NCI-H1092 treated with DMSO at 0.1 percent for 48 hours (cell line): ENCODE measurements around the gene DPP10.

ENCODE experiments used
- DNase-seq: peaks from one replicate; lab custom pipeline; 2025; lab: John Stamatoyannopoulos, UW

The DPP10 gene

DNA sequence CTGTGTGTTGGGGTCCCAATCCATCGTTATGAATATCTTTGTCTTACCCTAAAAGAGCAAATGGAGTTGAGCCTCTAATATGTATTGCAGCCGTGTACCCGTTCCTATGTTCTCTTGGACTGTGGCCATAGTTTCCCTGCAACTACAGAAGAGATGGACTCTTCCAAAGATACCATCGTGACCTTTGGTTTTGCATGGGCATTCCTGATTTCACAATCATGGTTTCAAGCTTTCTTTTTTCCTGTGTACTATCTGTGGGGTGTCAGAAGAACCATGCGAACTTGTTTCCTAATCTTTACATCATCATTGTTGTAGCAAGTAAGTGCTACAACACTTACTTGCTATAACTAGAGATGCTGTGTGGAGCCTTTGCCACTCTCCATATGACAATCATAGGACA is 1295.7 kb downstream of the DPP10 start:
- no peak for DNase-seq

DNA sequence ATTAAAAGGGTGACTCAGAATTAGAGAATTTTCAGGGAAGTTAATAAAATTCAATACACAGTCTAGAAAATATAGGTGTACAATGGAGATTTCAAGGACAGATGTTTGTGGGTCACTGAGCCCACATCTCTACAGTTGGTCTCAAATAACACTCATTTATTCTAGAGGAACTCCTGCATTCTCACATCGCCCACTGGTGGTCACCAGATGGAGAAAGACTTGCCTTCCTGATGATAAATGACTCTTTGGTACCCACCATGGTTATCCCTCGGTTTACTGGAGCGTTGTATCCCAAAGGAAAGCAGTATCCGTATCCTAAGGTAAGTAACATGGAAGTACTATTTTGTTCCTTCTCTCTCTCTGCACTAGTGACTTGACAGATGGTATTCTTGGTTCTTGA is 1297.1 kb downstream of the DPP10 start:
- no peak for DNase-seq

DNA sequence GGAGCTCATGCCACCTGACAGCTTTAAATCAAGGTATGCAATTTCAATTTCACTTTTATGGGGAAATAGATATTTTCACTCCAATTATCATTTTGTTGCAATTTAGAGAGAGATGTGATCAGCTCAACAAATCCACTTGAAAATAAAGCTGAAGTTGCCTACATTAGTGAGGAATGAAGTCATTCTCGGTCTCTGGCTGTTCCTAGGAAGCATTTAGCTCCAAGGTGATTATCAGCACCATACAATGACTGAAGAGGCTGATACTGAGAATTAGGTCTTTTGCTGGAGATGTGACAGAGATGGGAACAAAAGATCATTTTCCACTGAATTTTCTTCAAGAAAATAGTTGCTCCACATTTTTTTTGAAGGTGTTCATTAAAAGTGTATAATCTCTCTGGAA is 1303.7 kb downstream of the DPP10 start:
- DNase-seq: no peak

DNA sequence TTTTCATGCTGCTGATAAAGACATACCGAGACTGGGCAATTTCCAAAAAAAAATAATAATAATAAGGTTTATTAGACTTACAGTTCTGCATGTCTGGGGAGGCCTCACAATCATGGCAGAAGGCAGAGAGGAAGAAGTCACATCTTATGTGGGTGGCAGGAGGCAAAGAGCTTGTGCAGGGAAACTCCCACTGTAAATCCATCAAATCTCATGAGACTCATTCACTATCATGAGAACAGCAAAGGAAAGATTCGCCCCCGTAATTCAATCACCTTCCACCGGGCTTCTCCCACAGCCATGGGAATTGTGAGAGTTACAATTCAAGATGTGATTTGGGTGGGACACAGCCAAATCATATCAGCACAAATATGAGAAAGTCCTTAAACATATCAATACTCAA is 1314.8 kb downstream of the DPP10 start:
- no peak for DNase-seq

DNA sequence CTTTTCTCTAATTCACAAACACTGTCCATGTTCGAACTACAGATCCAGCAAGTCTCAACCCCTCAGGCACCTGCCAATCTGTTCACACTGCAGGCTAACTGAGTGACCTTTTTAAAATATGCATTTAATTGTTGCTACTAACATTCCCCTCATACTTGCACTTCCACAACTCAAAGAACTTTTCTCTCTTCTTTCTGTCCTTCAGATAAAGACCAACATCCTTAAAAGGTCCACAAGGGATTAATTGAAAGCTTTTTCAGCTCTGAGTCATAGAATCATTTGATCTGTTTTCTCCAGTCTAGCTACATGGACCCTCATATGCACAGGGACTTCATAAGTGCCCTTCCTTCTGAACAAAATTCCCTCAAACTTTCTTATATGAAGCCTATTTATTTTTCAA is 1321.2 kb downstream of the DPP10 start:
- DNase-seq: no peak

DNA sequence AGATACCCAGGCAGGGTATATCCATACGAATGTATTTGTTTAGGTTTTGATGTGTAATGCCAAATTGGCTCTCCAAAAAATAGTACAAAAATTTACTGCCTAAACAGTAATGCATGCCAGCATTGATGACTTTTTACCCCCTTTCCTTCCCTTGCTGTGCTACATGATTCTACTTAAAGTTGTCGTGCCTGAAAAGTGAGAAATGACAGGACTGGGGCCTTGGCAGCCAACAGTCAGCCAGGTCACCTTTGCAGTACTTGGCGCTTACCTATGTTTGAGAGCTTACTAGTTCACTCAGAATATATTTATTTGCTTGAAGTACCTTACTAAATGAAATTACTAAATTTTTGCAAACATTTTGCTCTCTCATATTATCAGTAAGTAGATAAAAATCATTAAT is 1329.1 kb downstream of the DPP10 start:
- DNase-seq: no peak

DNA sequence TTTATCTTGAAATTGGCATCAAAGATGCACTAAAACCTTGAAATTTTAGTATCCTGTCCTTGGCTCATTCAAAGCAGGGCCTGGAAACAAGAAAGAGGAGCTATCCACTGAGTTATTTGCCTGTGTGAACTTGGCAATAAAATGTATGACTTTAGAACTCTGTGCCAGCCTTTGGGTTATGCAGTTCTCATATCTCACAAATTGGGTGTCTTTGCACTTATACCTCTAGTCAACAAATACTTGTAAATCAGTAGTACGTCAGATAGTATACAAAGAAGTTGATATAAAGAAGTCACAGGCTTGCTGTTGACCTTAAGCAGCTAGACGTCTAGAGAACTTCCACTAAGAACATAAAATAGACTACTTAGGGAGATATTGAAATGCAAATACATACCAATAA is 1331.9 kb downstream of the DPP10 start:
- DNase-seq: no peak

DNA sequence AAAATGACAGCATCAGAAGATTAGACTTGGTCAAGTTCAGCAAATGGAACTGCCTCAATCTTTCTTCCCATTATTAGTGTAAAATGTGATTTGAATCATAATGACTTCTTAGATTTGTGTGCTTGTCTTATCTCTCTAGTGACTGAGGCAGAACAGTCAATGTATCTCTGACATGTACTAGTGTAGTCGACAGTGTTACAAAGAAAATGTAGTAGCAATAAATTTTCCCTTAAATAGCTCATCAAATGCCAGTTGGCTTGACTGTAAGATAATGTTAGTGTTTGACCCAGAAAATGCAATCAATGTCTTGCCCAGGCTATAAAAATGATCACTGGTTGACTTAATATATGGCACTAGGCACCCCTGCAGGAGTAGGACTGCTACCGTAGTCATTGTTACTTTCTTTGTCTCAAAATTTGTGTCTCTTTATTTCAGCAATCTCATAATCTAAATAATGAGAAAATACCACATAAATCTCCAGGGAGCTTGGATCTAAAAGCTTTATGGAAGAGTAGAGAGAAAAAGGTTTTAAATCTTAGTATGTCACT is 1336.7 kb downstream of the DPP10 start:
- DNase-seq: no peak

DNA sequence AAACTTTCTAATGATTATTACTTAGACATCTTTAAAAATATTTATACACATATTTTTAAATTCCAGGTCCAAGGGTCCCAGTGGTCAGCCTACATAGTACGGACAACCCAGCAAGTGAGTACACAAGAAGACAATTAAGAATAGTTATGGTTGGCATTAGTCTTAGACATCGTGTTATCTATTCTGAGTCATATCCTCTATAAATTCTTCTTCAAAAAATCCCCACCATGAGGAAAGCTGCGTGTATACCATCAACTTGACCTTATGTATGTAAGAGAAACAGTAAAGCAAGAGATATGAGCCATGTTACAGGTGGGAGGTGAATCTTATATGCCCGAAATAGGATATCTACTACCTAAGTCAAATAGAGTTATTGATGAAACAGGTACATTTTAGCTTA is 1339.8 kb downstream of the DPP10 start:
- DNase-seq: no peak

DNA sequence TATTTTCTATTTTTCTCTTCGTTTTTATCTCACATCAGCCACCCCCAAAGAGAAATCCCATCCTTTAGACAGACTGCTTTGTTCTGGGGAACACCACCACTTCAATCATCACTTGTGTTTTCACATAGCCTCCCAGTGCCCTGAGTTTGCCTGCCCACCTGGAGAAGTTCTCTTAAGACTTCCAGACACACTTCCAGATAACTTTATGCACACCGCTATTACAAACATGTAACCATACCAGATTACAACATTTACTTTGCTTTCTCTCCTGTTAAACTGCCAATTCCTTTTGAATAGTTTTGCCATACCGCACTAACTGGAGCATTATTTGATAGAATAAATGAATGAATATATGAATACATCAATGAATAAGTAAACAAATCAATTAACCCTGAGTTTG is 1353.6 kb downstream of the DPP10 start:
- DNase-seq: no peak

DNA sequence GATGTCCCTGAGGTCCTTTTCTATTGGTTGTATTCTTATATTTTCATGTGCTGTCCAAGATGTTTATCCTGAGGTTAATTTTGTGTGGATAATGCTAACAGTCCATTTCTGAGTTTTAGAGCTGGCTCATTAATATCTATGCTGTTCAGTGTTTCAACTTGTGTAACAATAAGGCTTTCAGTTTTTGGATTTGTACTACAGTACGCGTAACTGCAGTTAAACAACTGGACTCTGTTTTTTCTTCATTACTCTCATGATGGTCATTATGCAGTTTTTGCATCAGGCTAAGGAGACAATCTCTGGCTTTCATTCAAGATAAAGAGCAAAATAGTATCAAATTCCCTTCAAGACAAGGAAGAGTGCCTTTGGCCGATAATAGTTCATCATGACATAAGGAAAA is 1364.8 kb downstream of the DPP10 start:
- no peak for DNase-seq

DNA sequence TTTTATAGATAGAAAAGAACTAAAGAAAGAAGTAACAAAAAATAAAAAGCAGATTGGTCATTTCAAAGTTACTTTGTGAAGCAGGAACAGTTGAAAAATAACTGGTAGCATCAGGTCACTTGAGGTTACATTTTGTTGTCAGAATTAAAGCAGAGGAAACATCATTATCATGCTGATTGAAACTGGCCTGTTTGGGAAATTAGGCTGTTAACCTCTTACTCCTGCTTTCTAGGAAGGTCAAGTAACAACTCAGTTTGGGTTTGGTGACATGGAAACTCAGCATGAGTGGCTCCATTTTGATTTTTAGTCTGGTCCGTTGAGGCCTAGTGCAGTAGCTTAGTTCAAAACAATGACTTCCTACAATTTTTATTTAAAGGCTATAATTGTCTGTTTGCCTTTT is 1383.5 kb downstream of the DPP10 start:
- no peak for DNase-seq

DNA sequence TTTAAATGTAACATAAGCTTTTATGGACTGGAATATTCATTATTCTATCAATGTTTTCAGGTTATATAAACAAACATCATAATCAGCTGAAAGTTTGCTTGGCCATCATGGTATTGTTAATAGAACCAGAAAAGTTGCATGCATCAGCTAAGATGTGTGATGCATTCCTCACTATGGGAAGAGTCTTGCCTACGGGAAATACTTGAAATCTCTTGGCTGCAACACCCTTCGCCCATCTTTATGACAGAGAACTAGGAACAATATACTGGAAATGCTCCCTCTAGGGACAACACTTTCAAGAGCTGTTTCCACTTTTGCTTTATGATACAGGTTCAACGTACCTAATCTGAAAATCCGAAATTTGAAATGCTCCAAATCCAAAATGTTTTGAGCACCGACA is 1390.8 kb downstream of the DPP10 start:
- DNase-seq: no peak

DNA sequence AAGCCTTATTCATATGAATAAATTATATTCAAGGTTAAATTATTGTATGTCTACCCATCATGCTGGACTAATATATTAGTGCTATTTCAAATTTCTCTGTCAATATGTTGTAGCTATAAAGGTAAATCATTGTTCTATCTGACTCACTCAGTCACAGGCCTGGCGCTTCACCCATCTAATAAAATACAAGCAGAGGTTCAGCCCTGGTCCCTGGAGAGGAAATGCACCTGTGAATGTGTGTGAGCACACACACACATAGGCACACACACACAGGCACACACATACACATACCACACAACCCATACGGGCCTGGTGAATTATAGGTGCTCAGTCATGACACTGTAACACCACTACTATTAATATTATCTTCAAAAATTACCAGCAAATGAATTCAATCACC is 1396.1 kb downstream of the DPP10 start:
- no peak for DNase-seq

DNA sequence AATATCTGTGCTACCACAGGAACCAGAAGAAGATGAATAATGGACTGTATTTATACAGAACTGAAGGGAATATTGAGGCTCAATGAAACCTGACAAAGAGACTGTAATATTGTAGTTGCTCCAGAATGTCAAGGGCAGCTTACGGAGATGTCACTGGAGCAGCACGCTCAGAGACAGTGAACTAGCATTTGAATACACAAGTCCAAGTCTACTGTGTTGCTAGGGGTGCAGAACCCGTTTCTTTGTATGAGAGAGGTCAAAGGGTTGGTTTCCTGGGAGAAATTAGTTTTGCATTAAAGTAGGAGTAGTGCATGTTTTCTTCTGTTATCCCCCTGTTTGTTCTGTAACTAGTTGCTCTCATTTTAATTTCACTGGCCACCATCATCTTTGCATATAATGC is 1399.9 kb downstream of the DPP10 start:
- DNase-seq: no peak

DNA sequence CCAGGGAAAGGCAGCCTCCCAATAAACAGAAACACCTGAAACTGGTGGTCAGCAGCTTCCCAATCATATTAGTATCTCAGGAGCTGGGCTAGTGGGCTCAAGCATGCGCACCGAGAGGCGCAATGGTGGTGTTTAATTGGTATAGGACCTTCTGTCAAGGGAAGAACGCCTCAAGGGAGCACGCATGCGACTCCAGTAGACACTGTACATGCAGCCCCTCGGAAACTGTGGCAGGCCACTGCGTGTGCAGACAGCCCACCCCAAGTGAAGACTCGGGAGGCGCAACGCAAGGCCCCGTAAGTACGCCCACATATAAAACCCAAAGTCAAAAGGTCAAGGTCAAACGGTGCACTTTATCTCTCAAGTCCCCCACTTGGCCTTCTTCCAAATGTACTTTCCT is 1405.8 kb downstream of the DPP10 start:
- DNase-seq: no peak

DNA sequence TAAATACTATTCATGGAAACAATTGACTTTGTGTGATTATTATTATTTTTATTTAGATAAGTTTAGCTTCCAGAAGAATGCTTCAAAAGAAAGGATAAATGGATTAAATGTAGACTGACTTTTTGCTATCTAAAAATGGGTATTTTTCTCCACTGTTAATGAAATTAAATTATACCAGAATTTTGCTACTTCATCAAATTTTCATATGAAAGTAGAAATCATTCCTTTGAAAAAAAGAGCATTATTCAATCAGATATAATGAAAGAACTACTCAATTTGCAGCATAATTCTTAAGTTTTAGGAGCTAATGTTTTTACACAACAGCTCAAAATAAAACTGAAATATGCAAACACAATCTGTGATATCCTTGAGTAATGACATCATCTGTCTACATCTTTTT is 1424.6 kb downstream of the DPP10 start:
- no peak for DNase-seq

DNA sequence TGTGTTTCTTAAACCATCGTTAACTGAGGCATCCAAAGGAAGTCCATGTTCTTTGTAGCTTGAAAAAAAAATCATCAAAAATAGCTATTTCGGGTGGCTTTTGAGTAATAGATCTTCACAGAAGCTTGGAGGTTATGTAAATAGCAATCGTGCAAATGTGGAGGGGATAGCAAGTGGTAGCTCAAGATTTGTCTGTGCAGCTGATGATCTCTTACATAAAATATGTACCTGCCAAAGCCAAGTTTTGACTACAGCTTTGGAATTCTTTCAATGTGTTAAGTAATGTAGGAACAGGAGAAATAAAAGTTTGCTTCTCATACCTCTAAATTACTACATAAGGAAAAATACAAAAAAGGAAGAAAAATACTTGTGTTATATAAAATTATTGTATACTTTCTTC is 1432.0 kb downstream of the DPP10 start:
- no peak for DNase-seq

DNA sequence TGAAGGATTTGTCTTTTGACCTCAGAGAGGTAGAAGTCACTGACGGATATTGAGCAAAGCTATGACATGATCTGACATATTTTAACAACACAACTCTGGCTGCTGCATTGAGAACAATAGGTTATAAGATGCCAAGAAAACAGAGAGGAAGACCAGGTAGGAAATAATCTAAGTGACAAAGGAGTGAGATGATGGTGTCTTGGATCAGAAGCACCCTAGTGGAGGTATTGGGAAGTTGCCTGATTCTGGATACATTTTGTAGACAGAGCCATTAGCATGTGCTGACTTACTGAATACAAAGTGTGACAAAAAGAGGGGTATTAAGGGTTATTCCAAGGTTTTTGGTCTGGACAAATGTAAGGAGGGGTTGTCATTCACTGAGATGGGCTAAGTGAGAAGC is 1438.1 kb downstream of the DPP10 start:
- DNase-seq: no peak

DNA sequence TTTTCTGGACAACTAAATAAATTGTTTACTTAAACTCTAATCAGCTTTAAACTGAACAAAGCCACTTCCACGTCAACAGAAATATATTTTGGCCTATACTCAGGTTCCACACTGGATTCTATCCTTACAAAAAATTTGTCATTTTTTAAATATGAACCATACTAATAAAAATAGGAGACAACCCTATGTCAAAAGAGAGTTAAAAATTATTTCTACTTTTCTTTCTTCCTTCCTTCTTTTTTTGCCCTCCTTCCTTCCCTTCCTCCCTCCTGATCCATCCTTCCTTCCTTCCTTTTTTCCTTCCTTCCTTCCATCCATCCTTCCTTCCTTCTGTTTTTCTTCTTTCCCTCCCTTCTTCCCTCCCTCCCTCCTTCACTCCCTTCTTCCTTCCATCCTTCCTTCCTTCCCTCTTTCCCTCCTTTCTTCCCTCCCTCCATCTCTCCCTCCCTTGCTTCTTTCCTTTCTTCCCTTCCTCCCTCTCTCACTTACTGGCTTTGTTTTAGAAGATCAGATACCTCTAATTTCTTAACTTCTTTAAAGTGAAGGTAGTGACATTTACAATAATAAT is 1444.9 kb downstream of the DPP10 start:
- no peak for DNase-seq
